Ishikawa (cell line): Measurements from ENCODE around the gene ARID1B.

ENCODE experiments used
- CEBPB ChIP-seq: IDR thresholded peaks from 2 replicates; pipeline ENCODE4 v1.6.1; 2012
- CREB1 ChIP-seq: IDR thresholded peaks from 2 replicates; pipeline ENCODE4 v1.6.1; 2012; ENCODE audit warnings: low read depth
- EGR1 ChIP-seq: IDR thresholded peaks from 2 replicates; pipeline ENCODE4 v1.6.1; 2012
- EP300 ChIP-seq: IDR thresholded peaks from 2 replicates; pipeline ENCODE4 v1.6.1; 2012; ENCODE audit warnings: borderline replicate concordance
- FOXM1 ChIP-seq: IDR thresholded peaks from 2 replicates; pipeline ENCODE4 v1.6.1; 2012; ENCODE audit warnings: low read depth, borderline replicate concordance
- NFIC ChIP-seq: IDR thresholded peaks from 2 replicates; pipeline ENCODE4 v1.6.1; 2012
- RAD21 ChIP-seq: IDR thresholded peaks from 2 replicates; pipeline ENCODE4 v1.6.1; 2012; ENCODE audit warnings: low read depth
- TAF1 ChIP-seq: IDR thresholded peaks from 2 replicates; pipeline ENCODE4 v1.6.1; 2012; ENCODE audit warnings: low read depth, mild to moderate bottlenecking
- TCF12 ChIP-seq: IDR thresholded peaks from 2 replicates; pipeline ENCODE4 v1.6.1; 2012; ENCODE audit warnings: low read depth
- TEAD4 ChIP-seq: IDR thresholded peaks from 2 replicates; pipeline ENCODE4 v1.6.1; 2012
- YY1 ChIP-seq: IDR thresholded peaks from 2 replicates; pipeline ENCODE4 v1.6.1; 2012; ENCODE audit warnings: low read depth
- ZBTB7A ChIP-seq: IDR thresholded peaks from 2 replicates; pipeline ENCODE4 v1.6.1; 2012; ENCODE audit warnings: low read depth
- TF ChIP-seq, protein P1 (sequence below): IDR thresholded peaks from 2 replicates; pipeline ENCODE4 v1.6.1; 2012
- TF ChIP-seq, protein P2 (sequence below): IDR thresholded peaks from 2 replicates; pipeline ENCODE4 v1.6.1; 2012
- TF ChIP-seq, protein P3 (sequence below): IDR thresholded peaks from 2 replicates; pipeline ENCODE4 v1.6.1; 2012; ENCODE audit warnings: low read depth, mild to moderate bottlenecking

The ARID1B gene

DNA sequence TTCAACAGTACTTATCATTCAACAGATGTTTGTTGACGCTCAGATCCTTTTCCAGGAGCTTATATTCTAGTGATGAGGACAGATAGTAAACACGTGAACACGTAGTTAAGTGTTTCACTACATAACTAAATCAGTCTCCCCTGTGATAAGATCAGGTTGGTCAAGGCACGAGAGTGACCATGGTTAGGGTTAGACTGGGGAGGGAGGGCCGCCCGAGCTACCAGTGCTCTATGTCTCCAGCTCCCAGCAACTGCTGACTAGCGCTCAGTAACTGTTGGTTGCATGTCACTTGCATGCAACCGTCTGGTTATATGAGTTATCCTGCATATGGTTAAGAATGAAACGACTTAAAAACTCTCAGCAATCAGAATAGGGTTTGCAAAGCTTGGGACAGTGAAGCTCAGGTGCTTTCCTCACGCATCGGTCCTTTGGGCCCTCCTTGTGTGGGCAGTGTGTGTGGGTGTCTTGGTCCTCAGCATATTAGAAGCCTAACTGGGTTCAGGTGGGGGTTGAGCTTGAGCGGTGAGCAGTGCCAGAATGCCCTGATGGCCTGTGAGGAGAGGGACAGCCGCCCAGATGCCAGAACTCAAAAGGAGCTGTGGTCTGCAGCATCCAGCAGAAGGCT, 120.8 kb downstream of the ARID1B start:
- TF ChIP-seq CREB1 (no peak), CEBPB (no peak), EGR1 (no peak), NFIC (no peak), TAF1 (no peak), YY1 (no peak), TEAD4 (no peak), ZBTB7A (no peak), RAD21 (no peak), EP300 (no peak), FOXM1 (no peak), TCF12 (no peak)
- TF ChIP-seq, protein P1, sequence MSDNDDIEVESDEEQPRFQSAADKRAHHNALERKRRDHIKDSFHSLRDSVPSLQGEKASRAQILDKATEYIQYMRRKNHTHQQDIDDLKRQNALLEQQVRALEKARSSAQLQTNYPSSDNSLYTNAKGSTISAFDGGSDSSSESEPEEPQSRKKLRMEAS: no peak
- TF ChIP-seq, protein P2, sequence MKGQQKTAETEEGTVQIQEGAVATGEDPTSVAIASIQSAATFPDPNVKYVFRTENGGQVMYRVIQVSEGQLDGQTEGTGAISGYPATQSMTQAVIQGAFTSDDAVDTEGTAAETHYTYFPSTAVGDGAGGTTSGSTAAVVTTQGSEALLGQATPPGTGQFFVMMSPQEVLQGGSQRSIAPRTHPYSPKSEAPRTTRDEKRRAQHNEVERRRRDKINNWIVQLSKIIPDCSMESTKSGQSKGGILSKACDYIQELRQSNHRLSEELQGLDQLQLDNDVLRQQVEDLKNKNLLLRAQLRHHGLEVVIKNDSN: no peak
- TF ChIP-seq, protein P3, sequence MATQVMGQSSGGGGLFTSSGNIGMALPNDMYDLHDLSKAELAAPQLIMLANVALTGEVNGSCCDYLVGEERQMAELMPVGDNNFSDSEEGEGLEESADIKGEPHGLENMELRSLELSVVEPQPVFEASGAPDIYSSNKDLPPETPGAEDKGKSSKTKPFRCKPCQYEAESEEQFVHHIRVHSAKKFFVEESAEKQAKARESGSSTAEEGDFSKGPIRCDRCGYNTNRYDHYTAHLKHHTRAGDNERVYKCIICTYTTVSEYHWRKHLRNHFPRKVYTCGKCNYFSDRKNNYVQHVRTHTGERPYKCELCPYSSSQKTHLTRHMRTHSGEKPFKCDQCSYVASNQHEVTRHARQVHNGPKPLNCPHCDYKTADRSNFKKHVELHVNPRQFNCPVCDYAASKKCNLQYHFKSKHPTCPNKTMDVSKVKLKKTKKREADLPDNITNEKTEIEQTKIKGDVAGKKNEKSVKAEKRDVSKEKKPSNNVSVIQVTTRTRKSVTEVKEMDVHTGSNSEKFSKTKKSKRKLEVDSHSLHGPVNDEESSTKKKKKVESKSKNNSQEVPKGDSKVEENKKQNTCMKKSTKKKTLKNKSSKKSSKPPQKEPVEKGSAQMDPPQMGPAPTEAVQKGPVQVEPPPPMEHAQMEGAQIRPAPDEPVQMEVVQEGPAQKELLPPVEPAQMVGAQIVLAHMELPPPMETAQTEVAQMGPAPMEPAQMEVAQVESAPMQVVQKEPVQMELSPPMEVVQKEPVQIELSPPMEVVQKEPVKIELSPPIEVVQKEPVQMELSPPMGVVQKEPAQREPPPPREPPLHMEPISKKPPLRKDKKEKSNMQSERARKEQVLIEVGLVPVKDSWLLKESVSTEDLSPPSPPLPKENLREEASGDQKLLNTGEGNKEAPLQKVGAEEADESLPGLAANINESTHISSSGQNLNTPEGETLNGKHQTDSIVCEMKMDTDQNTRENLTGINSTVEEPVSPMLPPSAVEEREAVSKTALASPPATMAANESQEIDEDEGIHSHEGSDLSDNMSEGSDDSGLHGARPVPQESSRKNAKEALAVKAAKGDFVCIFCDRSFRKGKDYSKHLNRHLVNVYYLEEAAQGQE: no peak

DNA sequence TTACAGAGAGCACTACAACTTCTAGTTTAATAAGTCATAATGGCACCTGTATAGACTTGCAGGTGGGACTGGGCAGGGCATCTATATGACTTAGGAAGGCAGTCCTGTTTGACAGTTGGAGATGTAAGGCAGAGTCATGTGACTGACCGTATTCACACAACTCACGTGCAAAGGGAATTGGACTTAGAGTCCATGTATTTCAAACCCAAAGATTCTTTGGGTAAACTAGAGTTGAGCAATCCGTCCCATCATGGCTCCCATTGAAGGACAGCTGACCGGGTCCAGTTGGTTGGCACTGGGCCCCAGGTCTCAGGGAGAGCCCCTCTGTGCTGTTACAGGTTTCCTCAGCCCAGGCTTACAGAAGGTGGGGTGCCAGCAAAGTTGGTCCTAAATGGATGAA, 121.9 kb downstream of the ARID1B start:
- no peak for TF ChIP-seq NFIC
- no peak for TF ChIP-seq EGR1
- TF ChIP-seq CREB1: no peak
- no peak for TF ChIP-seq RAD21
- no peak for TF ChIP-seq TEAD4
- TF ChIP-seq, protein P2: no peak
- TF ChIP-seq ZBTB7A: no peak
- no peak for TF ChIP-seq YY1
- TF ChIP-seq, protein P1: no peak

DNA sequence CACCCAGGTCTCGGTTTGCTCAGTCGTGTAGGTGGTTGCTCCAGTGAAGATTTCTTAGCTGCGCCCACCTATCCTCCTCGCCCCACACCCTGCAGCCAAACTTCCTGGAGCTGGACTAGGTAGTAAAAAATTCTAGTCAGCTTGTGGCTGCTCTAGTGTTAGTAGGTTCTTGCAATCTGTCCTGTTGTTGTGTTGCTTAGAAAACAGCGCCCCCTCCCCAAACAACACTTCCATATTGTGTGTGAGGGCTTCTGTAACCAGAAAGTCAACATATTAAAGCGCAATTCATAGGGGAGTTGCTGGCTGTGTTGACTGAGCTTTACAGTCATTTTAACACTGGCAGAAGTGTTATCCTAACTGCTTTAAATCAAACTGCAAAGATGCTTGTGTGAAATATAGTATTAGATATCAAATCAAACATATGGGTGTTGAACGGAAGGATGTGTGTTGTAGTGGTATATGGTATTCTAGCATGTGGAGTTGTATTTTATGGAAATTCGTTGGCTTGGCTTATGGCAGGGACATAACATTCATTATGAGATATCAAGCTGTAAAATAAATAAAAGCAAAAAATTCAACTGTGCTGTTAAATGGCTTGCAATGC, 122.5 kb downstream of the ARID1B start:
- TF ChIP-seq NFIC (no peak), EGR1 (no peak), ZBTB7A (no peak), CEBPB (no peak)
- TF ChIP-seq, protein P3: no peak

DNA sequence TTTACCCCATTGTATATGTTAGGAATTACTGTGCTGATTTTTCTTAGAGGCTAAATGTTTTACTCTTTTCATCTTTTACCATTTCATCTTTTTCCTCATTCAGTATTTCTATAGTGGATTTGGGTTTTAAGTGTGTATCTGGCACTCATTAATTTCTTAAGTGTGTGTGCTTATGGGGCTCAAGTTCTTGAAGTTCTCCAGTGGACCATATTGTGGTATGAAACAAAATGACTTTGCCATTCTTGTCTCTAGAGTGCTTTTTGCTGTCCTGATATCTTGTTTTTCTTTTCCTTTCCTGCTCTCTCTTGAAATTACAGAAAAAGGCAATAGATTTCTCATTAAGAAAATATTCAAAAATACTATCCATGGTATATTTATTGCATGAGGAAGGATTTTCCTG, 123.1 kb downstream of the ARID1B start:
- TF ChIP-seq, protein P1: no peak
- no peak for TF ChIP-seq TCF12
- TF ChIP-seq TAF1: no peak
- no peak for TF ChIP-seq CEBPB
- no peak for TF ChIP-seq NFIC
- TF ChIP-seq RAD21: no peak
- TF ChIP-seq CREB1: no peak
- no peak for TF ChIP-seq EP300
- TF ChIP-seq, protein P3: no peak
- TF ChIP-seq, protein P2: no peak
- TF ChIP-seq TEAD4: no peak
